ENCODE data around the gene ZNF326. TPM values are rescaled to one million over a fixed set of nuclear protein-coding genes. Genes with fewer than 3 reads are reported as not detected.
A peak's percentile ranks its signal among the peaks of the same experiment; 100 is the strongest.
"Not testable (repeated sequence)": the region's sequence is repeated elsewhere in the genome, so short reads cannot be mapped to it uniquely, and the experiment has no call there.

The ZNF326 gene
- total RNA-seq, 6 experiments from 2014 or later = 14.7 to 19.8 (median 17.2) TPM

GRCh38 chr1:89994231-89994804 lies 592 bp upstream of the ZNF326 start:
- no peaks in the 10 kb centered on the region for H3K9me3 Mint-ChIP-seq
- no peak for DNase-seq
- no peak for TF ChIP-seq CTCF (IDR thresholded peaks at IDR 0.05)
- H3K4me3 Mint-ChIP-seq = peak overlapping the region; percentile 93
- peaks cover 17% of the 10 kb centered on the region for H3K36me3 Mint-ChIP-seq (ENCODE audit: low read depth)
- H3K27ac Mint-ChIP-seq = peak overlapping the region; percentile 94
- H3K4me1 Mint-ChIP-seq (ENCODE audit: low read depth) = peaks cover 57% of the 10 kb centered on the region
- H3K27me3 Mint-ChIP-seq (ENCODE audit: insufficient read depth) = no peaks in the 10 kb centered on the region; the same call in none of the 2 replicates

GRCh38 chr1:89995598-89996449 lies 914 bp downstream of the ZNF326 start:
- Mint-ChIP-seq H3K4me1 (ENCODE audit: low read depth) (peaks cover 60% of the 10 kb centered on the region), H3K9me3 (no peaks in the 10 kb centered on the region), H3K27me3 (ENCODE audit: insufficient read depth) (no peaks in the 10 kb centered on the region; the same call in 1 of the 2 replicates), H3K36me3 (ENCODE audit: low read depth) (peaks cover 17% of the 10 kb centered on the region), H3K4me3 (peak overlapping the region; percentile 93), H3K27ac (peak overlapping the region; percentile 94)
- no peak for DNase-seq
- no peak for TF ChIP-seq CTCF (IDR thresholded peaks at IDR 0.05)

GRCh38 chr1:89996450-89997110 lies 1.7 kb downstream of the ZNF326 start:
- Mint-ChIP-seq H3K36me3 (ENCODE audit: low read depth) (peaks cover 17% of the 10 kb centered on the region), H3K4me1 (ENCODE audit: low read depth) (peaks cover 53% of the 10 kb centered on the region), H3K27me3 (ENCODE audit: insufficient read depth) (no peaks in the 10 kb centered on the region; the same call in 1 of the 2 replicates), H3K4me3 (peak overlapping the region; percentile 93), H3K27ac (peak overlapping the region; percentile 94), H3K9me3 (no peaks in the 10 kb centered on the region)
- DNase-seq = no peak
- TF ChIP-seq CTCF (IDR thresholded peaks at IDR 0.05) = no peak

- H3K36me3 Mint-ChIP-seq (ENCODE audit: low read depth) = peaks cover 17% of the 10 kb centered on the region
- not testable (repeated sequence) for H3K9me3 Mint-ChIP-seq; H3K27me3 Mint-ChIP-seq (ENCODE audit: insufficient read depth); H3K27ac Mint-ChIP-seq; DNase-seq
- peaks cover 47% of the 10 kb centered on the region for H3K4me1 Mint-ChIP-seq (ENCODE audit: low read depth)
- peak overlapping the region; percentile 93; the same call in 1 of the 2 replicates for H3K4me3 Mint-ChIP-seq
Observed at GRCh38 chr1:89997152-89997551, 2.2 kb downstream of the ZNF326 start.

- Mint-ChIP-seq H3K4me3 (0 out of 2 replicates have a peak overlapping the region, but pooled peaks have one; percentile 1), H3K27ac (peak overlapping the region; percentile 4; the same call in 1 of the 2 replicates), H3K27me3 (ENCODE audit: insufficient read depth) (no peaks in the 10 kb centered on the region; the same call in 1 of the 2 replicates), H3K36me3 (ENCODE audit: low read depth) (peaks cover 17% of the 10 kb centered on the region), H3K4me1 (ENCODE audit: low read depth) (peaks cover 45% of the 10 kb centered on the region), H3K9me3 (no peaks in the 10 kb centered on the region)
- no peak for TF ChIP-seq CTCF (IDR thresholded peaks at IDR 0.05)
- DNase-seq = peak; percentile 17
Observed at GRCh38 chr1:89998306-89998705, 3.4 kb downstream of the ZNF326 start.

Data from HFFc6 (cell line).